Suprapubic skin (tissue), 4 donors: Measurements from ENCODE around the gene ENG.
A peak's percentile ranks its signal among the peaks of the same experiment; 100 is the strongest.

Source experiments
- EP300 ChIP-seq: sonication (generic); formaldehyde crosslinking; IDR thresholded peaks from one replicate; pipeline ENCODE4 v1.6.1; 2017; ENCODE audit warnings: antibody characterized with exemption
- POLR2A ChIP-seq, 2 donors: fragments of 450-650 bp; IDR thresholded peaks; one replicate each; pipeline ENCODE4 v1.6.1; 2017; ENCODE audit warnings: antibody characterized with exemption in 2 of 2, mild to moderate bottlenecking in 2 of 2, moderate library complexity in 2 of 2
- POLR2AphosphoS5 ChIP-seq, 3 donors: sonication (generic); formaldehyde crosslinking; IDR thresholded peaks; one replicate each; pipeline ENCODE4 v1.6.1; 2017; ENCODE audit warnings: antibody characterized with exemption in 3 of 3
- TF ChIP-seq, protein P1 (sequence below), 2 donors: fragments of 200-600 bp in 1 of 2; fragments of 450-650 bp in 1 of 2; sonication (generic) in 1 of 2; IDR thresholded peaks; one replicate each; pipeline ENCODE4 v1.5.1; 2016 to 2019; ENCODE audit warnings: antibody characterized with exemption in 2 of 2, mild to moderate bottlenecking in 1 of 2, moderate library complexity in 1 of 2

DNA sequence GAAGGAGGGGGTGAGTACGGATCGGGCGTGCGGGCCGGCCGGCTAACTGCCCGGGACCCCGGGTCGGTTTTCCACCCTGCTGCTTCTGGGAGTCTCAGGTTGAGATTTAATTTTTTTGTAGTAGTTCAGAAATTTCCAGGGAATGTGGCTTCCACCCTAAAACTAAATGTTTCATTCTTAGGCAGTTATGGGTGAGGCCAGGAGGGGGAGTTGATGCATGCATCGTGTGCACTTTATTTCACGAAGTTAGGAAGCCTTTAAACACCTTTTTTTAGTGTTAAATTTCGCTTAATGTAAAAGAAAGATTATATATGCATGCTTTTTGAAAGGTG lies 67.7 kb downstream of the ENG start:
- TF ChIP-seq, protein P1, sequence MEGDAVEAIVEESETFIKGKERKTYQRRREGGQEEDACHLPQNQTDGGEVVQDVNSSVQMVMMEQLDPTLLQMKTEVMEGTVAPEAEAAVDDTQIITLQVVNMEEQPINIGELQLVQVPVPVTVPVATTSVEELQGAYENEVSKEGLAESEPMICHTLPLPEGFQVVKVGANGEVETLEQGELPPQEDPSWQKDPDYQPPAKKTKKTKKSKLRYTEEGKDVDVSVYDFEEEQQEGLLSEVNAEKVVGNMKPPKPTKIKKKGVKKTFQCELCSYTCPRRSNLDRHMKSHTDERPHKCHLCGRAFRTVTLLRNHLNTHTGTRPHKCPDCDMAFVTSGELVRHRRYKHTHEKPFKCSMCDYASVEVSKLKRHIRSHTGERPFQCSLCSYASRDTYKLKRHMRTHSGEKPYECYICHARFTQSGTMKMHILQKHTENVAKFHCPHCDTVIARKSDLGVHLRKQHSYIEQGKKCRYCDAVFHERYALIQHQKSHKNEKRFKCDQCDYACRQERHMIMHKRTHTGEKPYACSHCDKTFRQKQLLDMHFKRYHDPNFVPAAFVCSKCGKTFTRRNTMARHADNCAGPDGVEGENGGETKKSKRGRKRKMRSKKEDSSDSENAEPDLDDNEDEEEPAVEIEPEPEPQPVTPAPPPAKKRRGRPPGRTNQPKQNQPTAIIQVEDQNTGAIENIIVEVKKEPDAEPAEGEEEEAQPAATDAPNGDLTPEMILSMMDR (IDR thresholded peaks at IDR 0.05), result peak in 1 of 2 donors; percentile 26
- TF ChIP-seq POLR2AphosphoS5 (IDR thresholded peaks at IDR 0.05) (no peak), POLR2A (IDR thresholded peaks at IDR 0.05) (no peak), EP300 (no peak)
